Gastrocnemius medialis (tissue), 4 donors: ENCODE measurements around the gene ZNF511.

Experiments
- POLR2A ChIP-seq, 2 donors: fragments of 450-650 bp; IDR thresholded peaks; one replicate each; pipeline ENCODE4 v1.6.1; 2017; ENCODE audit warnings: antibody characterized with exemption in 2 of 2, mild to moderate bottlenecking in 2 of 2, moderate library complexity in 2 of 2
- TF ChIP-seq, protein P1 (sequence below), 5 experiments: fragments of 450-650 bp in 3 of 5; fragments of 200-600 bp in 2 of 5; sonication (generic) in 2 of 5; IDR thresholded peaks in 4 of 5; conservative IDR thresholded peaks in 1 of 5; 1 replicate in 4 of 5; 2 replicates in 1 of 5; pipeline ENCODE4 v1.5.1; 2016 to 2019; ENCODE audit warnings: antibody characterized with exemption in 5 of 5, mild to moderate bottlenecking in 3 of 5, moderate library complexity in 3 of 5

DNA sequence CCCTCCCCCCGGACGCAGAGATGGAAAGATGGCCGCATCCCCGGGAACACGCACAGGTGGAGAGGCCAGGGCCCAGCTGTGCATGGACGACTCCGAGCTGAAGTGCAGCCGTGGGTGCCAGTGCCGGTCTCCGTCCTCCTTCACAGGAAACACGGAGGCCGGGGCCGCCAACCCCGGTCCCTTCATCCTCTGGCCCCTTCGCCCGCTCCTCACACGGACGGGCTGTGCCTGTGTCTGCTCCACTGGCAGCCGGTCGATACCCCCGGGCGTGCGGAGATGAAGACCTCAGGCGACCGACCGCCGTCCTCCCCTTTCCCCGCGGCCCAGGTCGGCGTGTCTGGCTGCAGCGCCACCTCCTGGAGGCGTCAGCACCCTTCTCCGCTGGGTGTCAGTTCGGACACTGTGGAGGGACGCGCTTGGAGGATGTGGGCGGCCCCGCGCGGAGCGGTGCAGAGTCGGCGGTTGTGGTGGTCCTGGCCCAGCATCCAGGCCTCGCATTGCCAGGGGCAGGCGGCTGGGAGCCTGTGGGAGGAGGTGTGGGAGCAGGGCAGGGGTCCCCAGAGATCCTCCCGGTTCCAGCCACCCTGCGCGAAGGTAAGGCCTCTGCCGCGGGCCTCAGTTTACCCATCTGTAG, 9.9 kb downstream of the ZNF511 start:
- TF ChIP-seq, protein P1, sequence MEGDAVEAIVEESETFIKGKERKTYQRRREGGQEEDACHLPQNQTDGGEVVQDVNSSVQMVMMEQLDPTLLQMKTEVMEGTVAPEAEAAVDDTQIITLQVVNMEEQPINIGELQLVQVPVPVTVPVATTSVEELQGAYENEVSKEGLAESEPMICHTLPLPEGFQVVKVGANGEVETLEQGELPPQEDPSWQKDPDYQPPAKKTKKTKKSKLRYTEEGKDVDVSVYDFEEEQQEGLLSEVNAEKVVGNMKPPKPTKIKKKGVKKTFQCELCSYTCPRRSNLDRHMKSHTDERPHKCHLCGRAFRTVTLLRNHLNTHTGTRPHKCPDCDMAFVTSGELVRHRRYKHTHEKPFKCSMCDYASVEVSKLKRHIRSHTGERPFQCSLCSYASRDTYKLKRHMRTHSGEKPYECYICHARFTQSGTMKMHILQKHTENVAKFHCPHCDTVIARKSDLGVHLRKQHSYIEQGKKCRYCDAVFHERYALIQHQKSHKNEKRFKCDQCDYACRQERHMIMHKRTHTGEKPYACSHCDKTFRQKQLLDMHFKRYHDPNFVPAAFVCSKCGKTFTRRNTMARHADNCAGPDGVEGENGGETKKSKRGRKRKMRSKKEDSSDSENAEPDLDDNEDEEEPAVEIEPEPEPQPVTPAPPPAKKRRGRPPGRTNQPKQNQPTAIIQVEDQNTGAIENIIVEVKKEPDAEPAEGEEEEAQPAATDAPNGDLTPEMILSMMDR (IDR thresholded peaks at IDR 0.05 in 4 of 5, conservative IDR thresholded peaks at IDR 0.05 in 1 of 5) = peak; percentile 17 to 68 (median 43)
- no peak for TF ChIP-seq POLR2A (IDR thresholded peaks at IDR 0.05)
